ENCODE results near the gene CEACAM3. TPM values are rescaled to one million over a fixed set of nuclear protein-coding genes. Genes with fewer than 3 reads are reported as not detected.

Gene CEACAM3
- total RNA-seq, 2 donors from 2014 or later: not detected

GRCh38 chr19:41816761-41817160, 20.4 kb downstream of the CEACAM3 start:
- Histone ChIP-seq H3K27ac (no peak overlapping the region), H3K4me1 (no peaks in the 10 kb centered on the region), H3K4me3 (no peak overlapping the region), H3K36me3 (no peaks in the 10 kb centered on the region), H3K27me3 (no peaks in the 10 kb centered on the region), H3K9me3 (no peaks in the 10 kb centered on the region)
- DNase-seq (ENCODE audit: low spot score): no peak
- TF ChIP-seq CTCF (IDR thresholded peaks at IDR 0.05): no peak

GRCh38 chr19:41821003-41821735, 24.8 kb downstream of the CEACAM3 start:
- DNase-seq (ENCODE audit: low spot score): no peak
- TF ChIP-seq CTCF (IDR thresholded peaks at IDR 0.05): peak in 1 of 2 donors; percentile 48
- no peak overlapping the region for H3K27ac ChIP-seq
- H3K4me1 ChIP-seq: no peaks in the 10 kb centered on the region
- H3K27me3 ChIP-seq: no peaks in the 10 kb centered on the region
- no peak overlapping the region for H3K4me3 ChIP-seq
- no peaks in the 10 kb centered on the region for H3K9me3 ChIP-seq
- no peaks in the 10 kb centered on the region for H3K36me3 ChIP-seq

GRCh38 chr19:41837981-41838708, 41.8 kb downstream of the CEACAM3 start:
- H3K4me1 ChIP-seq: no peaks in the 10 kb centered on the region
- no peak overlapping the region for H3K4me3 ChIP-seq
- H3K27me3 ChIP-seq: no peaks in the 10 kb centered on the region
- H3K9me3 ChIP-seq: no peaks in the 10 kb centered on the region
- DNase-seq (ENCODE audit: low spot score): no peak
- H3K36me3 ChIP-seq: no peaks in the 10 kb centered on the region
- H3K27ac ChIP-seq: no peak overlapping the region
- no peak for TF ChIP-seq CTCF (IDR thresholded peaks at IDR 0.05)

- no peak for DNase-seq (ENCODE audit: low spot score)
- no peak for TF ChIP-seq CTCF (IDR thresholded peaks at IDR 0.05)
These were observed 42.8 kb downstream of the CEACAM3 start for GRCh38 chr19:41839211-41839610.

GRCh38 chr19:41843371-41843770, 47.0 kb downstream of the CEACAM3 start:
- H3K4me1 ChIP-seq: no peaks in the 10 kb centered on the region
- TF ChIP-seq CTCF (IDR thresholded peaks at IDR 0.05): no peak
- H3K4me3 ChIP-seq: no peak overlapping the region
- no peaks in the 10 kb centered on the region for H3K9me3 ChIP-seq
- H3K27me3 ChIP-seq: no peaks in the 10 kb centered on the region
- no peak overlapping the region for H3K27ac ChIP-seq
- H3K36me3 ChIP-seq: no peaks in the 10 kb centered on the region
- DNase-seq (ENCODE audit: low spot score): no peak

More at GRCh38 chr19:41839211-41839610, 42.8 kb downstream of the CEACAM3 start:
- H3K36me3 ChIP-seq: no peaks in the 10 kb centered on the region
- H3K27ac ChIP-seq: no peak overlapping the region
- no peak overlapping the region for H3K4me3 ChIP-seq
- H3K4me1 ChIP-seq: no peaks in the 10 kb centered on the region
- H3K9me3 ChIP-seq: no peaks in the 10 kb centered on the region
- no peaks in the 10 kb centered on the region for H3K27me3 ChIP-seq
